GM18873 (cell line): ENCODE measurements around the gene OTOG.

Experiments used
- ATAC-seq: cut with Tn5 transposase; IDR thresholded peaks from one replicate; pipeline ENCODE4 v1.9.1; 2021; ENCODE audit warnings: mild to moderate bottlenecking, moderate library complexity, moderate number of reproducible peaks; ENCODE audit not compliant: unreplicated experiment, low FRiP score

Gene OTOG, protein sequence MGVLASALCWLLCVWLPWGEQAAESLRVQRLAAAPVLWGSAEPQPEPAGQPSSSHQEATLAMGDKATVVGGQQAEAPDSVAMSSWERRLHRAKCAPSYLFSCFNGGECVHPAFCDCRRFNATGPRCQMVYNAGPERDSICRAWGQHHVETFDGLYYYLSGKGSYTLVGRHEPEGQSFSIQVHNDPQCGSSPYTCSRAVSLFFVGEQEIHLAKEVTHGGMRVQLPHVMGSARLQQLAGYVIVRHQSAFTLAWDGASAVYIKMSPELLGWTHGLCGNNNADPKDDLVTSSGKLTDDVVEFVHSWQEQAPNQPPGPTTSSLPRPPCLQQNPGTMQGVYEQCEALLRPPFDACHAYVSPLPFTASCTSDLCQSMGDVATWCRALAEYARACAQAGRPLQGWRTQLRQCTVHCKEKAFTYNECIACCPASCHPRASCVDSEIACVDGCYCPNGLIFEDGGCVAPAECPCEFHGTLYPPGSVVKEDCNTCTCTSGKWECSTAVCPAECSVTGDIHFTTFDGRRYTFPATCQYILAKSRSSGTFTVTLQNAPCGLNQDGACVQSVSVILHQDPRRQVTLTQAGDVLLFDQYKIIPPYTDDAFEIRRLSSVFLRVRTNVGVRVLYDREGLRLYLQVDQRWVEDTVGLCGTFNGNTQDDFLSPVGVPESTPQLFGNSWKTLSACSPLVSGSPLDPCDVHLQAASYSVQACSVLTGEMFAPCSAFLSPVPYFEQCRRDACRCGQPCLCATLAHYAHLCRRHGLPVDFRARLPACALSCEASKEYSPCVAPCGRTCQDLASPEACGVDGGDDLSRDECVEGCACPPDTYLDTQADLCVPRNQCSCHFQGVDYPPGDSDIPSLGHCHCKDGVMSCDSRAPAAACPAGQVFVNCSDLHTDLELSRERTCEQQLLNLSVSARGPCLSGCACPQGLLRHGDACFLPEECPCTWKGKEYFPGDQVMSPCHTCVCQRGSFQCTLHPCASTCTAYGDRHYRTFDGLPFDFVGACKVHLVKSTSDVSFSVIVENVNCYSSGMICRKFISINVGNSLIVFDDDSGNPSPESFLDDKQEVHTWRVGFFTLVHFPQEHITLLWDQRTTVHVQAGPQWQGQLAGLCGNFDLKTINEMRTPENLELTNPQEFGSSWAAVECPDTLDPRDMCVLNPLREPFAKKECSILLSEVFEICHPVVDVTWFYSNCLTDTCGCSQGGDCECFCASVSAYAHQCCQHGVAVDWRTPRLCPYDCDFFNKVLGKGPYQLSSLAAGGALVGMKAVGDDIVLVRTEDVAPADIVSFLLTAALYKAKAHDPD (N-terminal part only)

DNA sequence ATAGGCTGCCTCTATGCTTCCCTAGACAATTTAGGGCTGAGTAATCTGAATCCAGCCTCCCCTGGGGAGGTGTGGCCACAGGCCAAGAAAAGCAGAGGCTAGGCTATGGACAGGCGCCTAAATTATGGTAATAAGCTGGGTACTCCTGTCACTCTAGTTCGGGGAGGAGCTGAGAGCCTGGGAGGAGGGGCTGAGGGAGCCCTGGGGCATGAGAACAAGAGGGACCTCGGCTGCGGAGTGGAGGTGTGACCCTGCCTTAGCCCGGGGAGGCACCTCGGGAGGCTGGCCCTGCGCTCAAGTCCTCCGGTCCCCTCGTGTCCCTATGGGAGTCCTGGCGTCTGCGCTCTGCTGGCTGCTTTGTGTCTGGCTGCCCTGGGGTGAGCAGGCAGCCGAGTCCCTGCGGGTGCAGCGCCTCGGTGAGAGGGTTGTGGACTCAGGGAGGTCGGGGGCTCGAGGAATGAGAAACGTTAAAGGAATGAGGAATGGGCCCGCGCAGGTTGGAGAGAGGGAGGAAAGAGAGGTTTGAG is at the start of gene OTOG:
Gene OTOG (plus strand): TSS at position 209 of the 527 bp plus-strand sequence. CDS start 114 bp downstream, at position 323.
- ATAC-seq: no peak

DNA sequence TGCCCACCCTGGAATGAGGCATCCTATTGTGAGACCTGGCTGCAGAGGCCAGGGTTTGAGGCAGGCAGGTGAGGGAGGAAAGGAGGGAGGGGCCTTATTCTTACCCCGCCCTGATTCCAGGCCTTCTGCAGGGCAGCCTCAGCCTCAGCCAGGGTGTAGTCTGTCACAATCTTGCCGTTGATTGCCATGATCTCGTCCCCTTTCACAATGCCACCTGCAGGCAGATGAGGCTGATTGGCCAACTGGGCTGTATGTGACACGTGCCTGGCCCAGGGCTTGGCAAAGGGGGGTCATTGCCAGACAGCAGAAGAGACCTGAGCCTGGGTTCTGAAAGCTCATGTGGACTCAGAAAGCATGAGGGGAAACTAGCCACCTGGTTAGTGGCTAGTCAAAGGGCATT is 49.0 kb upstream of the OTOG start:
- ATAC-seq: no peak

DNA sequence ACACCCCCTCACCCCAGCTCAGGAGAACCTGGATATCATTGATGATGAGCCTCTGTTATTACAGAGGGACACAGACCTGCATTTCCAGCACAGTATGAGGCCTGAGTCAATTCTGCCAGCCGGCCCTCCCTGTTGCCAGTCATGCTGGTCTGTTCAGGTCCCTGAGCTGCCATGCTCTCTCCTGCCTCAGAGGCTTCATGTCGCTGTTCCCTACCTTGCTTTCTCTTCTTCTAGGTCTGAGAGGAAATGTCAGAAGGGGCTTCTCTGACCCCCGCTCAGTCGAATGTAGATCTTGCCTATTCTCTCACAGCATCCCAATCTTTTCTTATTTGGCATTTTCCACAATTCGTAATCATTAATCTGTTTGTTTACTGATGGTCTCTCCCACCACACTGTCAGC is 48.6 kb upstream of the OTOG start:
- no peak for ATAC-seq

DNA sequence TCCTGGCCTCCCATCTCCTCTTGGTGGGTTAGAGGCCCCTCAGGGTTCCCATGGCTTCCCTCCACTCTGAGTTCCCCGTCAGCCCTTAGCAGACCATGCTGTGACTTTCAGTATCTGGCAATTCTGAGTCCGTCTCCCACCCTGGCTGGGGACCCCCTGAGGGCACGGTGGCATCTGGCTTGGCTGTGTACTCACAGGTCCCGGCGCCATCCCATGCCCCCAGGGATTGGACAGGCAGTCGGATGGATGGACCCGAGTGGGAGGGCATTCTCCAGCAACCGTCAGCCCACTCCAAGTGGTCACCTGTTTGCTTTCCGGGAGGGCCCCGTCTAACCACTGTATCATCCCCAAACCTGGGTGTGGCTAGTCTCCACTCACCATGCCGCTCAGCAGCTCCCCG is 46.4 kb upstream of the OTOG start:
- no peak for ATAC-seq

DNA sequence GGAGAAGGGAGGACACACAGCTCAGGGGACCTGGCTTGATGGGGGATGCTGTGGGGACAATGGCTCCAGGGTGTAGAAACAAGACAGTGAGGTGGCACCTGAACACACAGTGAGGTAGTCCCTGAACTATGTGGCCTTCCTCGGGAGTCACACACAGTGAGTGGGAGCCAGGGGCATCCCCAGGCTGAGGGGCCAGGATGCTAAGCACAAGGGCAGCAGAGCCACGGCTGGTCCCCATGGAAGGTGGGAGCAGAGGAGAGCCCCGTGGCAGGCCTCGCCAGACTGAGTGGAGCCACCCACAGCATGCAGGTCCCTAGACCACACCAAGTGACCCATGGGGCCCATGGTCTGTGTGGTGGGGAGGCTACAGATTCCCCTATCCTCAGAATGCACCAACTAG is 44.4 kb upstream of the OTOG start:
- ATAC-seq: no peak

DNA sequence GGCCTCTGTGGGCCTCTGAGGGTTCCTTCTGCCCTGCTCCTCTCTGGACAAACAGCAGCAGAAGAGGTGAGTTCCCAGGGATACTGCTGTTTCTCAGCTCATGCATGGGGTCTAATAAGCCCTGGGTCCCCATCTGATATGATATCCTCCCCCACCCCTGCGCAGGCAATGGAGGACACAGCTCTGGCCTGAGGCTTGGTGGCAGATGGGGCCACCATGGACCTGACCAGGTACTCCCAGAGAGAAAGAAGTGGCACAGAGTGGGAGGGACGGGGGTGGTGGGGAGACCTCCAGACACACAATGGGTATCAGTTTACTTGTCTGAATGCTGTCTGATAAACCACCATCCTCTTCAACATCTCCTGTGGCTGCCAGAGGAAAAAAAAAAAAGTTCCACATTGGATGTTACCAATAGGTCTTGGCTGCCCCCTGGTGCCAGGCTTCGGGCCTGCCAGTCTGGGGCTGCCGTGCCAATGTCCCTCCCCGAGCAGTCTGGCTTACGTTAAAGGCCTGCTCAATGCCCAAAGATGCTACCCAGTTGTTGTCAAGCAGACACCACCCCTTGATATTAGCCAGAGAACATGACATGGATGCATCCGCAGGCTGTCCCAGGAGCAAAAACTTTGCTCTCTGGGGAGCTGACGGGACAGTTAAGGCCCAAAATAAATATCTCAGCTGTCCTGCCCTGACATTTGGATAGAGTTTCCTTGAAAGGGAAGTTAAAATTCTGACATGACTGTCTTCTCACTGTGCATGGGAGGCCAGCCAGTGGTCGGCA is 42.5 kb upstream of the OTOG start:
- no peak for ATAC-seq

DNA sequence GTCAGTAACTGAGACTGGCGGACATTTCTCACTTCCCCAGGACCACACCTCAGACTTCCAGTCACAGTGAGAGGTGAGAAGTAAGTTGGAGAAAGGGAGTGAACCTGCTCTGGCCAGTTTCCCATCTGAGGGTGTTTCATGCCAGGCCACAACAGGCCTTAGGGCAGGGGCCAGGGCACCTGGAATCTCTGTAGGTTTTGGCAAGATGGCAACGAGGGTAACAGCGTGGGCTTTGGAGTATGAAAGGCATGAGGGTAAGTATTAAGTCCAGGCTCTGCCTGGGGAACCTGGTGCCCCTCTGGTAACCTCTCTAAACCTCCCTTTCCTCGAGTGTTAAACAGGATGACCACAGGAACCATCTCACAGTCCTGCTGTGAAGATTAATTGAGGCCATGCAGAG is 41.9 kb upstream of the OTOG start:
- ATAC-seq: no peak

DNA sequence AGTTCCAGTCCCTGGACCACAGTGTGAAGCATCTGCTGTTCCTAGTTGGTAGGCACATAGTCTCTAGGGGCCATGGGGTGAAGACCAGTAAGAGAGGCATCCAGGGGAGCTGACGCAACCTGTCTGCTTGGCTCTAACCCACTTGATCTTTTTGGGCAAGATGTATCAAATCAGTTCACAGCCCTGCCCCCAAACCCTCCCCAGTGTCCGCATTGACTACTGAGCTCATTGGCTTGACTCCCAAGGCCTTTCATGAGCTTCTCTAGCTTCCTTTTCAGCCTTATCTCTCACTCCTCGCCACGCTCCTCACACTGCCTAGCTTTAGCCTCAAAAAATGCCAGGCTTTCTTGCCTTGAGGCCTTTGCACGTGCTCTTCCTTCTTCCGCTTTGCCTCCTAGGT is 40.7 kb upstream of the OTOG start:
- ATAC-seq: no peak

DNA sequence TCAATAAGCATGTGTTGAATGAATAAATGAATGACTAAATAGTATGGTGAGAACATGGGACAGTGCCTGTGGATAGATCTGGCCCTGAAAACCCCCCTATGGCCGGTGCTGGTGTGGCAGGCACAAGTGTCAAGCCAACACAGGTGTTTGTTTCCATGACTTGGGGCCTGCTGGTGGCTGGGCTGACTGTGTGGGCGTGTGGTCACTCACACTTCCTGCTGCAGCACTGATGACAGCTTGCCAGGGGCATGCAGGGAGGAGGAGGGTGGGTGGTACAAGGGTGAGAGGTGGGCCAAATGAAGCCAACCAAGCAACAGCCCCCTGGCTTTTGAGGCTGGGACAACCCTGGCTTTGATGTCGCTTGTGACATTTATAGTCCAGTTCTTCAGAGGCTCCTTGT is 40.1 kb upstream of the OTOG start:
- ATAC-seq: no peak

DNA sequence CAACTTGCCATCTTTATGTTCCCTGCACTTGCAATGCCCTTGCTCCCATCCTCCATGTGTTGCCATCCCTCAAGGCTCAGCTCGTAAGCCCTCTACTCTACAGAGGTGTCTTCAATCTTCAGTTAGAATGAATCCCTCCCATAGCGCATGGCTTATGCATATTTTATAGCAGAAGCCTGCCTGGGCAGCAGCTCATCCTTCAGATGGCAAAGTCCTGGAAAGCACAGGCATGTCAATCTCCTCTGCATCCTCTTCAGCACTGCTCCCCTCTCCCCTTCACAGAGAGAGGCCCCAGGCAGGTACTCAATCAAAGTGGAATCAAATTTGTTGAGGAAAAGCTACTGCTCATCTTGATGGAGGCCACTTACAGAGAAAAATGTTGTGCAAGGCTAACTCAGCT is 39.3 kb upstream of the OTOG start:
- ATAC-seq: no peak

DNA sequence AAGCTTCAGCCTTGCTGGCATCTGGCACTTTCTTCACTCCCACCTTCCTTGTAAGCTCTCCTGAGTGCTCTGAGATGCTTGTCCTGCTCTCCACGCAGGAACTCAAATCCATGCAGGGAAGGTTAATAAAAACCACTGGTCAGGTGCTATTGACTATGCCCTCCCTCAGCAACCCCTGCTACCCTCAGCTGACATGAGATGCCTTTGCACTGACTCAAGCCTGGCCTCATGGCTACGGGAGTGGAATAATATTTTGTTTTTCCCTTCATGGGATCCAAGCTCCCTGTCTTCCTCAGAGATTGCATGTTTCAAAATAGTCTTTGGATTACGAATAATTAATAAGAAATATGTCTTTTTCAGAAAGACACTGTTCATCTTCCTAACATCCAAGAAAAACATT is 38.8 kb upstream of the OTOG start:
- ATAC-seq: no peak

DNA sequence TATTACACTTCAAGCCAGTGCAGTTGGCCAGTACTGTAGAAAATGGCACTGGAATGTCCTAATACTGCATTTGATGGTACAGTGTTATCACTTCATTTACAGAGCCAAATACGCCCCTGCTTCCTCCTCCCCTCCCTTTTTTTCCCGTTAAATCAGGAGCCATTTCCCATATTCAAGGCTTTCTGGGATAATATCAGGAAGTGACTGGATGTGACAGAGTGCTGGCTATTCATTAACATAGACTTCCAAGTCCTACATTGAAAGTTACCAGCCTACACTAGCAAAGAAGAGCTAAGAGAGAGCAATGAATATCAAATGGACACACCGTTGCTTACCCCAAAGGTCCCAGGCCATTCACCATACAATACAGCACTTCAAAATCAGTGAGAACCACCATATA is 38.3 kb upstream of the OTOG start:
- ATAC-seq: no peak

DNA sequence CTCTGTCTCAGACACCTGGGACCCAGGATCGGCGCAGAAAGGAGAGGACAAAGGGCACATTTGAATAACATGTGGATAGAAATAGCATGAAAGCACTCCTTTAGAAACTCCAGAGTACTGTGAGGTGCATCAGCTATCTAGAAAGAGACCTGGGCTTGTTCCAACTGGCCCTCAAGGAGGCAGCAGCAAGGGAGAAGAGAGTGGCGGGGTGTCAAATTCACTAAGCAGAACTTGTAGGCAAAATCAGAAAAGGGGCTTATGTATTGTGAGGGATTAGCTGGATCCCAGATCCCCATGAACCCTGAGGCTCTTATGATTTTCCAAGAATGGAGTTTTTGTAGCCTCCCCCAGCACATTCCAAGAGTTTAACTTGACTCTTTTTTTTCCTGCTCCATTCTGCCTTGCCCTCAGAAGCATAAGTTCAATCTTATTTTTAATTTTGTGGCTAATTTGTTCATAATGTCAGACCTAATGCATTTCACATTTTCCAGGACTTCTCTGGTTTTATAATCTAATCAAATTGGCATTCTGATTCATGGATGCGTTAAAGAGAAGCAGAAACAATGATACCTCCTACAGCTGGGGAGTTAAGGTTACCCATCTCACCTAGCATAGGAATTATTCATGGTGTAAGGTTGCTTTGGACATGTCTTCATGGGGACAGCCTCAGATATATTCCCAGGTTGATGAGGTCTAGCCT is 36.4 kb upstream of the OTOG start:
- ATAC-seq: no peak

DNA sequence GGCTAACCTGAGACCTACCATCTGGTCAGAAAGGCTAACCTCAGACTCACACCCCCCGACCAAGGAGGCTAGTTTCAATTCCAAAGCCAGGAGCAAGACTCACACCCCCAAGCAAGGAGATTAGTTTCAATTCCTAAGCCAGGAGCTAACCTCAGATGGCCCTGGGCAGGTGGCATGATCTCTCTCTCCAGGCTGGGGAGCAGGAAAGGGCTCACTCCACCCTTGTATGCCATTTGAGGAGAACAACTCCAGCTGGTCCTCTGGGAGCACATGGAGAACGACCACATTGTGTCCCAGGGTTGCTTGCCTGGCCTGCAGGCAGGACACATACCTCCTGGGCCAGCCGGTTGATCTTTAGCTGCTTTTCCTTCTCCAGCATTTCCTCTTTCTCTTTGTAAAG is 35.5 kb upstream of the OTOG start:
- ATAC-seq: no peak

DNA sequence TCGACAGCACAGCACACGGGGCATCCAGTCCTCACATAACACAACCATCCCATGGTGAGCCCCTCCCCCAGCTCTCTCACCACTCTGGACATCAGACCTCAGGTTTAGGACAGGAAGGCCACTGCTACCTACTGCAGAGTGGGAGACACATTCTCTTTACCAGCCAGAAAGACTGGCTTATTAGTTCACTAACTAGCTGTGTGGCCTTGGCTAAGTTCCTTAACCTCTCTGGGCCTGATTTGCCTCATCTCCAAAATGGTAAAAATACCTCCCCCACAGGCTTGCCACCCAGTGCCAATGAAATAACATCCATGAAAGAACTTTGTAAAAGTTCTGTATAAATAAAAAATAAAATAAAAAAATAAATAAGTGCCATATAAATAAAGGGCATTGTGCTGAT is 35.0 kb upstream of the OTOG start:
- no peak for ATAC-seq

DNA sequence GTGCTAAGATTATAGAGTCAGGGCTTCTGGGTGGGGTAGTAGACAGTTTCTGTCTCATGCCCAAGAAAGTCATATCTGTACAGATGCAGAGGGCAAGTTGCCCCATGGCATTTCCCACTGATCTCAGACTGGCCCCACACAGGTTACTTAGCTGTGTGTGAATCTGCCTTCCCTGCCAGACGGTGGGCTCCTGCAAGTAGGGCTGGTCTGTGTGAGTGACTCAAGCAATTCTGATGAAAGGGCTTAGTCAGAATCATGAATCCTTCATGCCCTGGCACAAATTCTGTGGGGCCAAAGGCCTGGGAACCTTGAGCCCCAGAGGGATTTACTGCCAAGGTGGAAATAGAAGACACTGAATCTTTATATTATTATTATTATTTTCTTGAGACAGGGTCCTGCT is 33.2 kb upstream of the OTOG start:
- no peak for ATAC-seq

DNA sequence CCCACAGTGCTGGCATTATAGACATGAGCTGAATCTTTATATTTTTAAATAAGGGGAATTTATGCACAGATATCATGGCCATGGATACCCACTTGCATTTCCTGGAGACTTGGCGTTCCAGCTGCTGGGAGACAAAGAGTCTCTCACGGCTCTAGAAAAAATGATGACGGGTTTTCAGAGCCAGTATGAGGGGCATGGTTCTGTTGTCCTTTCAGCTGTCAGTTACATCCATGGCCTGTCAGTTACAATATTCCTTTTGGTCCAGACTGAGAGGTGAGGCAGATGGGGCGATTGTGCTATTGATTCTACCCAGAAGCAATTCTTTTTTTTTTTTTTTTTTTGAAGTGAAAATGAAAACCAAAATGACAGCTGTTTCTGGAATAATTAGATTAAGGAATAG is 32.6 kb upstream of the OTOG start:
- no peak for ATAC-seq

DNA sequence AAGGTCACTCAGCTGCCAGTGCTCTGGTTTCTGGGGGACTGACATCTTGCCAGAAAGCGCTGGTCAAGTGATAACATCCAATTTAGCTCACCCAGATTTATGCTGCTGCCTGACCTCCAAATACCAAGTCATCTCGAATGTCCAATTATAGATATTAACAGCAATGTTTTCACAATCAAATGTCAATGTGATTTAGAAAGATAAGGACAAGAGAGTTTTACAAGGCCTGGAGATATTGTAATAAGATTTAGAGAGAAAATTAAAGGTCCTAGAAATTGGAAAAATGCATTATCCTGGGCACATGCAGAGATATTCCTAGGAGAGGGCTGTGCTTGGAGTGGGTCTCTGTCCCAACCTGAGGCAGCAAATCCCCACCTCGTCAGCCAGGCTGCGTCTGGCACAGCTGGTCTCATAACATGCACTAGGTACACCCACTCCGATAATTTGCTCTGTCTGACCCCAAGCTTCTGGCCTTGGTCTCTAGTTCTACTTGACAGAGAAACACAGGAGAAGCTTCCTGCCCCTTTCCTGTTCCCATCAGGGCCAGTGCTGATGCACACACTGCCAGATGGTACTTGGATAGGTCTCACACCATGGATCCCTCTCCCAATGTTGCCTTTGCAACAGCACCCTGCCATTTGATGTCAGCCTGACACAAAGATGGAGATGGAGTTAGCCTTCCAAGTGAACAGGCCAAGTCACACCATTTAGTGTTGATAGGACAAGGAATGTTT is 31.4 kb upstream of the OTOG start:
- no peak for ATAC-seq
